BLaER1 (cell line): ENCODE results near the gene GABARAPL2.

Experiments
- H3K27ac ChIP-seq: shearing (Covaris generic); formaldehyde crosslinking; 2 replicates; pipeline ENCODE4 v1.8.1; 2022
- H3K27me3 ChIP-seq: shearing (Covaris generic); formaldehyde crosslinking; 2 replicates; pipeline ENCODE4 v1.8.1; 2022
- H3K36me3 ChIP-seq: shearing (Covaris generic); formaldehyde crosslinking; 2 replicates; pipeline ENCODE4 v1.8.1; 2022
- H3K4me1 ChIP-seq: shearing (Covaris generic); formaldehyde crosslinking; 2 replicates; pipeline ENCODE4 v1.8.1; 2022
- H3K4me2 ChIP-seq: shearing (Covaris generic); formaldehyde crosslinking; 2 replicates; pipeline ENCODE4 v1.8.1; 2022
- H3K4me3 ChIP-seq: shearing (Covaris generic); formaldehyde crosslinking; 2 replicates; pipeline ENCODE4 v1.8.1; 2022
- H3K9ac ChIP-seq: shearing (Covaris generic); formaldehyde crosslinking; 2 replicates; pipeline ENCODE4 v1.8.1; 2022
- H3K9me3 ChIP-seq: shearing (Covaris generic); formaldehyde crosslinking; 2 replicates; pipeline ENCODE4 v1.8.1; 2022
- H4K20me1 ChIP-seq: shearing (Covaris generic); formaldehyde crosslinking; 2 replicates; pipeline ENCODE4 v1.8.1; 2022
- Cebpa-rat ChIP-seq: shearing (Covaris generic); IDR thresholded peaks from 2 replicates; pipeline ENCODE4 v1.8.1; 2022

Gene GABARAPL2

DNA sequence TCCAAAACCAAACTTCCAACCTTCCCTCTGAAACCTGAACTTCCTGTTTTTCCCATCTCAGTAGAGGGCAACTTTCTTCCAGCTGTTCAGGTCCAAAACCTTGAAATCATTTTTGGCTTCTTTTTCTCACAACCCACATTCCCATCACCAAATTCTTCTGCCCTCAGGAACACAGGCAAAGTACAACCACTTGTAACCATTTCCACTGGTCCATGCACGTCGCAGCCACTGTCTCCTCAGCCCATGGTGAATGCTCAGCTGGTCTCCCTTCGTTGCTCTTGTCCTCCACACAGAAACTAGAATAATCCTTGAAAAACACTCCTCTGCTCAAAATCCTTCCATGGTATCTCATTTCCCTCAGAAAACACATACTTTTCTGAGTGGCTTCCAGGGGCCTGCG lies 60.6 kb downstream of the GABARAPL2 start:
- TF ChIP-seq Cebpa-rat, result no peak
- Histone ChIP-seq H3K9me3 (no peaks in the 10 kb centered on the region), H3K4me1 (peaks cover 41% of the 10 kb centered on the region), H4K20me1 (peaks cover 5% of the 10 kb centered on the region; the same call in 1 of the 2 replicates), H3K27me3 (no peaks in the 10 kb centered on the region), H3K4me2 (no peak overlapping the region), H3K27ac (no peak overlapping the region), H3K9ac (no peak overlapping the region), H3K36me3 (peaks cover 71% of the 10 kb centered on the region), H3K4me3 (no peak overlapping the region)
